ENCODE results near the gene PIGR. TPM values are rescaled to one million over a fixed set of nuclear protein-coding genes. Genes with fewer than 3 reads are reported as not detected.

PIGR gene
- total RNA-seq, 1 donor from 2014 or later: 813 TPM

GRCh38 chr1:206961668-206962067, 15.4 kb upstream of the PIGR start:
- Histone ChIP-seq H3K27ac (no peak overlapping the region), H3K4me3 (no peak overlapping the region), H3K9me3 (no peaks in the 10 kb centered on the region), H3K36me3 (no peaks in the 10 kb centered on the region), H3K27me3 (ENCODE audit: low read depth) (peaks cover 3% of the 10 kb centered on the region), H3K4me1 (no peaks in the 10 kb centered on the region)
- TF ChIP-seq CTCF (IDR thresholded peaks at IDR 0.05): no peak
- intact Hi-C loops (cut with DNase I): no loop called here
- DNase-seq: no peak
- ATAC-seq: no peak

GRCh38 chr1:206960676-206961386, 14.6 kb upstream of the PIGR start:
- Histone ChIP-seq H3K27me3 (ENCODE audit: low read depth) (peaks cover 3% of the 10 kb centered on the region), H3K4me1 (no peaks in the 10 kb centered on the region), H3K9me3 (no peaks in the 10 kb centered on the region), H3K4me3 (no peak overlapping the region), H3K36me3 (no peaks in the 10 kb centered on the region), H3K27ac (no peak overlapping the region)
- intact Hi-C loops (cut with DNase I): no loop called here
- DNase-seq (no peak), ATAC-seq (no peak)
- no peak for TF ChIP-seq CTCF (IDR thresholded peaks at IDR 0.05)

GRCh38 chr1:206958144-206958543, 11.9 kb upstream of the PIGR start:
- Histone ChIP-seq H3K27ac (no peak overlapping the region), H3K36me3 (no peaks in the 10 kb centered on the region), H3K4me3 (no peak overlapping the region), H3K9me3 (no peaks in the 10 kb centered on the region), H3K27me3 (ENCODE audit: low read depth) (peaks cover 3% of the 10 kb centered on the region), H3K4me1 (peaks cover 15% of the 10 kb centered on the region)
- ATAC-seq (no peak), DNase-seq (no peak)
- no peak for TF ChIP-seq CTCF (IDR thresholded peaks at IDR 0.05)
- intact Hi-C loops (cut with DNase I): no loop called here

GRCh38 chr1:206957639-206958038, 11.4 kb upstream of the PIGR start:
- TF ChIP-seq CTCF (IDR thresholded peaks at IDR 0.05): no peak
- no peak for DNase-seq
- Histone ChIP-seq H3K36me3 (no peaks in the 10 kb centered on the region), H3K27me3 (ENCODE audit: low read depth) (peaks cover 3% of the 10 kb centered on the region), H3K4me3 (no peak overlapping the region), H3K9me3 (no peaks in the 10 kb centered on the region), H3K4me1 (peaks cover 18% of the 10 kb centered on the region), H3K27ac (no peak overlapping the region)
- no peak for ATAC-seq
- intact Hi-C loops (cut with DNase I): no loop called here

GRCh38 chr1:206955476-206956451, 9.5 kb upstream of the PIGR start:
- Histone ChIP-seq H3K9me3 (no peaks in the 10 kb centered on the region), H3K4me1 (peaks cover 28% of the 10 kb centered on the region), H3K27ac (no peak overlapping the region), H3K27me3 (ENCODE audit: low read depth) (peaks cover 3% of the 10 kb centered on the region), H3K36me3 (no peaks in the 10 kb centered on the region), H3K4me3 (no peak overlapping the region)
- TF ChIP-seq CTCF (IDR thresholded peaks at IDR 0.05): no peak
- ATAC-seq (peak; percentile 61 to 72), DNase-seq (no peak)
- intact Hi-C loops (cut with DNase I): no loop called here

All from lower lobe of right lung (tissue), 2 donors.